CD14-positive monocyte (primary cell): ENCODE results near the gene ACKR3. TPM values are rescaled to one million over a fixed set of nuclear protein-coding genes. Genes with fewer than 3 reads are reported as not detected.

Source experiments
- DNase-seq, 3 donors: peaks; one replicate each; pipeline ENCODE4 v3.0.0-alpha.2; 2011 to 2022
- H2AFZ ChIP-seq: 2 replicates; pipeline ENCODE4 v1.6.0; 2012; ENCODE audit warnings: mild to moderate bottlenecking, low read depth, low read length, inconsistent platforms; ENCODE audit not compliant: insufficient read depth, poor library complexity, severe bottlenecking
- H3K27ac ChIP-seq, 2 donors: 1 replicate in 1 of 2; 2 replicates in 1 of 2; pipeline ENCODE4 v1.5.1; 2012 to 2013; ENCODE audit warnings: low read length in 2 of 2, control low read depth in 1 of 2, inconsistent platforms in 1 of 2, low read depth in 1 of 2, mild to moderate bottlenecking in 1 of 2
- H3K27me3 ChIP-seq, 2 donors: one replicate each; pipeline versions ENCODE4 v1.6.0 to v1.6.1; 2011 to 2013; ENCODE audit warnings: low read length in 2 of 2; ENCODE audit not compliant: control insufficient read depth in 2 of 2, insufficient read depth in 2 of 2
- H3K36me3 ChIP-seq, 2 donors: replicated peaks in 1 of 2; 1 replicate in 1 of 2; 2 replicates in 1 of 2; pipeline versions ENCODE4 v1.5.1 to v1.6.1; 2012 to 2013; ENCODE audit warnings: low read length in 2 of 2, control low read depth in 1 of 2, inconsistent platforms in 1 of 2, mild to moderate bottlenecking in 1 of 2; ENCODE audit not compliant: insufficient read depth in 2 of 2, control insufficient read depth in 1 of 2
- H3K4me1 ChIP-seq, 2 donors: 1 replicate in 1 of 2; 2 replicates in 1 of 2; pipeline versions ENCODE4 v1.5.1 to v1.6.1; 2012 to 2013; ENCODE audit warnings: low read length in 2 of 2, control low read depth in 1 of 2, inconsistent platforms in 1 of 2, mild to moderate bottlenecking in 1 of 2, moderate library complexity in 1 of 2; ENCODE audit not compliant: insufficient read depth in 2 of 2, control insufficient read depth in 1 of 2
- H3K4me2 ChIP-seq: replicated peaks from 2 replicates; pipeline ENCODE3; 2012; ENCODE audit warnings: low read length, moderate library complexity, mild to moderate bottlenecking; ENCODE audit not compliant: poor library complexity, severe bottlenecking; ENCODE audit errors: extremely low read depth
- H3K4me3 ChIP-seq, 3 experiments: fragments of 200-600 bp in 1 of 3; sonication (generic) in 1 of 3; replicated peaks in 1 of 3; 1 replicate in 2 of 3; 2 replicates in 1 of 3; pipeline ENCODE4 v1.5.1; 2011 to 2013; ENCODE audit warnings: low read length in 3 of 3, mild to moderate bottlenecking in 3 of 3, control low read depth in 2 of 3, low read depth in 2 of 3, inconsistent platforms in 1 of 3, moderate library complexity in 1 of 3
- H3K79me2 ChIP-seq: 2 replicates; pipeline ENCODE4 v1.6.0; 2012; ENCODE audit warnings: mild to moderate bottlenecking, control low read depth, inconsistent platforms, low read length, moderate library complexity; ENCODE audit not compliant: insufficient read depth
- H3K9ac ChIP-seq: 2 replicates; pipeline ENCODE4 v1.6.0; 2017; ENCODE audit warnings: low read length, mild to moderate bottlenecking; ENCODE audit not compliant: insufficient read depth, poor library complexity, severe bottlenecking
- H3K9me3 ChIP-seq, 2 donors: replicated peaks in 1 of 2; 1 replicate in 1 of 2; 2 replicates in 1 of 2; pipeline versions ENCODE4 v1.5.1 to v1.6.1; 2012 to 2013; ENCODE audit warnings: low read length in 2 of 2, control low read depth in 1 of 2; ENCODE audit not compliant: control insufficient read depth in 1 of 2, insufficient read depth in 1 of 2
- H4K20me1 ChIP-seq: 2 replicates; pipeline ENCODE4 v1.6.0; 2012; ENCODE audit warnings: mild to moderate bottlenecking, low read length, control low read depth, moderate library complexity; ENCODE audit not compliant: insufficient read depth
- H3K27ac Mint-ChIP-seq, 7 donors: one replicate each; pipeline ENCODE4 v1.8.0; 2020; ENCODE audit warnings: mild to moderate bottlenecking in 7 of 7, mixed read lengths in 7 of 7, moderate library complexity in 6 of 7, inconsistent platforms in 2 of 7
- H3K27me3 Mint-ChIP-seq, 3 donors: one replicate each; pipeline ENCODE4 v1.8.0; 2021 to 2022; ENCODE audit warnings: low read depth in 3 of 3, mild to moderate bottlenecking in 3 of 3, mixed read lengths in 3 of 3, moderate library complexity in 3 of 3, inconsistent platforms in 1 of 3
- H3K36me3 Mint-ChIP-seq, 2 donors: one replicate each; pipeline ENCODE4 v1.8.0; 2020; ENCODE audit warnings: mixed read lengths in 2 of 2, inconsistent platforms in 1 of 2, mild to moderate bottlenecking in 1 of 2
- H3K4me1 Mint-ChIP-seq: one replicate; pipeline ENCODE4 v1.8.0; 2020; ENCODE audit warnings: mild to moderate bottlenecking, mixed read lengths
- H3K4me3 Mint-ChIP-seq, 2 donors: one replicate each; pipeline ENCODE4 v1.8.0; 2020; ENCODE audit warnings: mild to moderate bottlenecking in 2 of 2, mixed read lengths in 2 of 2, moderate library complexity in 1 of 2
- H3K9me3 Mint-ChIP-seq, 7 donors: one replicate each; pipeline ENCODE4 v1.8.0; 2020 to 2022; ENCODE audit warnings: mixed read lengths in 7 of 7, mild to moderate bottlenecking in 6 of 7, moderate library complexity in 6 of 7, inconsistent platforms in 2 of 7
- WGBS: methylation state at CpG from one replicate; pipeline ENCODE4 v1.1.5; 2013; ENCODE audit warnings: missing lambda C conversion rate; ENCODE audit not compliant: insufficient coverage; 5-methylcytosine and 5-hydroxymethylcytosine counted together
- intact Hi-C, 2 donors: fragments of 100-400 bp; cut with micrococcal nuclease; formaldehyde crosslinking; loops; one replicate each; pipeline versions ENCODE4 v1.15.0 to v1.15.1; 2023
- polyA plus RNA-seq, 3 donors: library from polyadenylated mRNA; depleted of rRNA in 1 of 3; unstranded in 2 of 3; stranded (reverse) in 1 of 3; fragments of 300-500 nt in 2 of 3; fragments of >200 nt in 1 of 3; fragmentation: Illumina TruSeq in 2 of 3; gene quantifications; 1 replicate in 2 of 3; 2 replicates in 1 of 3; pipeline ENCODE4 v1.2.3, GENCODE V29; 2012 to 2021
- TF ChIP-seq, protein P1 (sequence below): fragments of 200-600 bp; IDR thresholded peaks from one replicate; pipeline ENCODE4 v1.8.0; 2022; ENCODE audit warnings: antibody characterized with exemption, mild to moderate bottlenecking

Gene ACKR3
- polyA plus RNA-seq, 3 donors, result 0.41 to 13.3 (median 0.79) TPM

DNA sequence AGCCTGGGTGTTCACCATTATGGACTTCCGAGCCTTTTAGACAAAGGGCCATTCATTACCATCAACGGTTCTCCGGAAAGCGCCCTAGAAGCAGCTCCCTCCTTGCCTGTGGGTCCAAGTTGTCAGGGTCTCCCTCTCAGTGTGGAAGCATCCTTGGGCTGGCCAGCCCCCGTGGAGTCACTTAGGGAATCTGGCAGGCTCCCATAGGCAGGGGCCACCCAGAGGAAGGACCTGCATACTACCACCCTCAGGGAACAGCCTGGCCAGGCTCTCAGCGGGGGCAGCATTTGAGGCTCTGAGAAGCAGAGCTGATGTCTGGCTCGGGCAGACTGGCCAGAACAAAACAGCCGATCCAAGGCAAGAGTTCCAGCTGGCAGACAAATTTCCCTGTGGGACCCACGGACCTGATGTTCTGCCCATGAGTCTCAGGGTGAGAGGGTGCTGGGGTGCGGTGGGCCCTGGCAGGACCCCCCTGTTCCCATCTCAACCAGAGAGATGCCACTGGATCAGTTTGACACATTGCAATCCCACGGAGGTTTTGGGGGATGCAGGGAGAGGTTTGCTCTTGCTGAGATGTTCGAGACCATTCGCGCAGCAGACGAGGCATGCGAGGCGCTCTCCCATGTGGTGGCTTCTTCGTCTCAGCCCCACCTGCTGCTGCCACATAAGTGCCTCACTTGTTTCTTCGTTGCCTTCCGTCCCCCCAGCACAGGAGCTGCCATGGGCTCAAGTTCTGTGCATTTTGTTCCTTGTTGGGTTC, 56.9 kb downstream of the ACKR3 start:
- DNase-seq, result no peak
- Mint-ChIP-seq H3K36me3 (no peaks in the 10 kb centered on the region), H3K4me1 (no peaks in the 10 kb centered on the region), H3K27me3 (peaks cover 0 to 8% (median 2%) of the 10 kb centered on the region in 3 donors), H3K4me3 (no peak overlapping the region), H3K9me3 (no peaks in the 10 kb centered on the region), H3K27ac (no peak overlapping the region)
- TF ChIP-seq, protein P1, sequence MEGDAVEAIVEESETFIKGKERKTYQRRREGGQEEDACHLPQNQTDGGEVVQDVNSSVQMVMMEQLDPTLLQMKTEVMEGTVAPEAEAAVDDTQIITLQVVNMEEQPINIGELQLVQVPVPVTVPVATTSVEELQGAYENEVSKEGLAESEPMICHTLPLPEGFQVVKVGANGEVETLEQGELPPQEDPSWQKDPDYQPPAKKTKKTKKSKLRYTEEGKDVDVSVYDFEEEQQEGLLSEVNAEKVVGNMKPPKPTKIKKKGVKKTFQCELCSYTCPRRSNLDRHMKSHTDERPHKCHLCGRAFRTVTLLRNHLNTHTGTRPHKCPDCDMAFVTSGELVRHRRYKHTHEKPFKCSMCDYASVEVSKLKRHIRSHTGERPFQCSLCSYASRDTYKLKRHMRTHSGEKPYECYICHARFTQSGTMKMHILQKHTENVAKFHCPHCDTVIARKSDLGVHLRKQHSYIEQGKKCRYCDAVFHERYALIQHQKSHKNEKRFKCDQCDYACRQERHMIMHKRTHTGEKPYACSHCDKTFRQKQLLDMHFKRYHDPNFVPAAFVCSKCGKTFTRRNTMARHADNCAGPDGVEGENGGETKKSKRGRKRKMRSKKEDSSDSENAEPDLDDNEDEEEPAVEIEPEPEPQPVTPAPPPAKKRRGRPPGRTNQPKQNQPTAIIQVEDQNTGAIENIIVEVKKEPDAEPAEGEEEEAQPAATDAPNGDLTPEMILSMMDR, result no peak
- no peak overlapping the region for H3K9ac ChIP-seq
- H3K4me3 ChIP-seq, result no peak overlapping the region
- no peaks in the 10 kb centered on the region for H3K79me2 ChIP-seq
- H3K4me2 ChIP-seq, result no peak overlapping the region
- no peak overlapping the region for H2AFZ ChIP-seq
- no peak overlapping the region for H3K27ac ChIP-seq
- H3K27me3 ChIP-seq, result peaks cover 0 to 3% of the 10 kb centered on the region in 2 donors
- no peaks in the 10 kb centered on the region for H3K36me3 ChIP-seq
- no peaks in the 10 kb centered on the region for H4K20me1 ChIP-seq
- no peaks in the 10 kb centered on the region for H3K9me3 ChIP-seq
- no peaks in the 10 kb centered on the region for H3K4me1 ChIP-seq
- 88% methylated on average over 18 of the region's 20 CpGs for WGBS
- intact Hi-C loops, result no loop called here

DNA sequence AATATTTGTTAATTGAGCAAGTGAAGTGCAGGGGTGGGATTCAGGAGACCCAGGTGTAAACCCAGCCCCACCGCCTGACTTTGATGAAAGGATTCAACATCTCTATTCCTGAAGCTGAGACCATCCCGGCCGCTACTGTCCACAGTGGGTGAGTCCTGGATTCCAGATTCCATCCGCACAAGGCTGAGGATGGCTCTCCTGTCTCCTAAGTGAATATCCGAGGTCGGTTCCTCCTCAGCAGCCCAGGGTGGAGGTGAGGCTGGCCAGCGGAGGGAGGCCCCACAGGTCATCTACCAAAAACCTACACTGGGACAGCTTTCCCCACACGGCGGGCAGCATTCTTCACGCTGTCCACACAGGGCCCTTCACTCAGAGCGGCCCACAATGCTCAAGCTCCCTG, 57.6 kb downstream of the ACKR3 start:
- Mint-ChIP-seq H3K4me1 (no peaks in the 10 kb centered on the region), H3K27ac (peak overlapping the region in 1 of 7 donors; percentile 57), H3K4me3 (no peak overlapping the region), H3K9me3 (no peaks in the 10 kb centered on the region), H3K36me3 (no peaks in the 10 kb centered on the region), H3K27me3 (peaks cover 2 to 4% (median 3%) of the 10 kb centered on the region in 3 donors)
- no peak for DNase-seq
- intact Hi-C loops, result no loop called here
- H3K27me3 ChIP-seq, result peaks cover 0 to 3% of the 10 kb centered on the region in 2 donors
- H3K4me3 ChIP-seq, result no peak overlapping the region
- H3K4me2 ChIP-seq, result no peak overlapping the region
- no peaks in the 10 kb centered on the region for H3K4me1 ChIP-seq
- H2AFZ ChIP-seq, result no peak overlapping the region
- 96% methylated on average over 9 of the region's 11 CpGs for WGBS
- no peak overlapping the region for H3K9ac ChIP-seq
- no peak overlapping the region for H3K27ac ChIP-seq
- TF ChIP-seq, protein P1, result no peak
- no peaks in the 10 kb centered on the region for H3K79me2 ChIP-seq
- no peaks in the 10 kb centered on the region for H4K20me1 ChIP-seq
- H3K36me3 ChIP-seq, result no peaks in the 10 kb centered on the region
- no peaks in the 10 kb centered on the region for H3K9me3 ChIP-seq
